NB4 (cell line): ENCODE results near the gene LGALS7B.

Experiments
- DNase-seq: peaks from one replicate; pipeline ENCODE4 v3.0.0; 2010; ENCODE audit warnings: low read depth
- H3K4me3 ChIP-seq: one replicate; pipeline ENCODE4 v1.5.1; 2011; ENCODE audit warnings: mild to moderate bottlenecking, low read depth, low read length, moderate library complexity
- CTCF ChIP-seq: IDR thresholded peaks from one replicate; pipeline ENCODE4 v1.5.1; 2012; ENCODE audit warnings: low read depth, low read length
- MYC ChIP-seq: IDR thresholded peaks from 2 replicates; pipeline ENCODE4 v1.6.1; 2011; ENCODE audit warnings: low read depth, low read length
- POLR2A ChIP-seq: IDR thresholded peaks from 2 replicates; pipeline ENCODE4 v1.6.1; 2011; ENCODE audit warnings: mild to moderate bottlenecking; ENCODE audit not compliant: insufficient read length; ENCODE audit errors: extremely low read depth
- TF ChIP-seq, protein P1 (sequence below): IDR thresholded peaks from 2 replicates; pipeline ENCODE4 v1.6.1; 2011; ENCODE audit warnings: low read depth, low read length

The LGALS7B gene

GRCh38 chr19:38788478-38789243 lies at the start of gene LGALS7B:
LGALS7B (plus strand) TSS chr19:38789200; CDS start chr19:38789227, 27 bp downstream.
- no peak for DNase-seq
- H3K4me3 ChIP-seq: no peak within 1 kb of the TSS
- TF ChIP-seq MYC (no peak), CTCF (no peak), POLR2A (no peak)
- TF ChIP-seq, protein P1, sequence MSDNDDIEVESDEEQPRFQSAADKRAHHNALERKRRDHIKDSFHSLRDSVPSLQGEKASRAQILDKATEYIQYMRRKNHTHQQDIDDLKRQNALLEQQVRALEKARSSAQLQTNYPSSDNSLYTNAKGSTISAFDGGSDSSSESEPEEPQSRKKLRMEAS: no peak

DNA sequence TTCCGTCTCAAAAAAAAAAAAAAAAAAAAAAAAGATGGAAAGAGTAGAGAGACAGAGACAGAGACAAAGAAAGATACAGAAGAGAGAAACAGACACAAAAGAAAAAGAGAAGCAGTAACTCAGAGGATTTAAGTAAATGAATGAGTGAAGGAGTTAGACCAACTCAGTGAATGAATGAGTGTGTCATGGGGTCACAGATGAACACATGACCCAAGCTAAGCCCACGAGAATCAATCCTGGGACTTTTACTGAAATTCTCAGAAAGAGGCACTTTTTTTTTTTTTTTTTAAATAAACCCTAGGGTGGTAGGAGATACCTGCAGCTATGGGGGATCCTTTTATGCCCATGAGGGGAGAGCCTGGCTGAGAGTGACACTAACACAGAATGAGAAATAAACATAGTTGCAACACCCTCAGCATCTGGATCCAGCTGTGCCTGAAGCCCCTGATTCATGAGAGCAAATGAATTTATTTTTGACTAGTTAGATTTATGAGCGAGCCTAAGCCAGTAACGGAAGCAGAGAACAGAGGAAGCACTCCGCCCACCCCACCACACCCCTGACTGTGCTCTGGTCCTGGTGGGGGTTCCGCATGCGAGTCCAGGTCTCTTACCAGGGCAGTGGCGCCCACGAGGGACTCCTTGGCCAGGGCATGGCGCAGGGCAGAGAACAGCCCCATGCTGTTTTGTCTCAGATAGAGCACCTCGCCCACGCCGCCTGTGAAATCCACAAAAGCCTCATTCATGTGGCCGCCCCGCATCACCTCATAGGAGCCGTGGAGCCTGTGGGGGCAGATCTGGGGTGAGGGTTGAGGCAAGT lies 49.4 kb upstream of the LGALS7B start:
- peak; percentile 6 for DNase-seq

DNA sequence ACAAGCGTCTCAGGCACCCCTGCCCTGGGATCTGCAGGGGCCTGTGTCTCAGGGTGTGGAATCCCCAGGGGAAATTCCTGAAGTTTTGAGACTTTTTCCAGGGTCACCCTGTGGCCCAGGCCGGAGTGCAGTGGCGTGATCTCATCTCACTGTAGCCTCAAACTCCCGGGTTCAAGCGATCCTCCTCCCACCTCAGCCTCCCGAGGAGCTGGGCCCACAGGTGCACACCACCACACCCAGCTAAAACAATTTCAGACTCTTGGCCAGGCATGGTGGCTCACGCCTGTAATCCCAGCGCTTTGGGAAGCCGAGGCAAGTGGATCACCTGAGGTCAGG lies 48.8 kb upstream of the LGALS7B start:
- peak; percentile 0 for DNase-seq
- TF ChIP-seq MYC (no peak), POLR2A (no peak), CTCF (no peak)
- TF ChIP-seq, protein P1: no peak
- no peak overlapping the region for H3K4me3 ChIP-seq

More for the DNA sequence above, 49.4 kb upstream of the LGALS7B start:
- TF ChIP-seq, protein P1: no peak
- TF ChIP-seq MYC: no peak
- TF ChIP-seq POLR2A: no peak
- no peak for TF ChIP-seq CTCF
- H3K4me3 ChIP-seq: no peak overlapping the region

GRCh38 chr19:38740932-38741331 lies 48.1 kb upstream of the LGALS7B start:
- no peak for DNase-seq
- TF ChIP-seq CTCF (no peak), MYC (no peak), POLR2A (no peak)
- TF ChIP-seq, protein P1: no peak
- H3K4me3 ChIP-seq: no peak overlapping the region

- TF ChIP-seq POLR2A (no peak), CTCF (no peak), MYC (no peak)
- TF ChIP-seq, protein P1: no peak
- no peak overlapping the region for H3K4me3 ChIP-seq
- no peak for DNase-seq
These were observed 47.3 kb upstream of the LGALS7B start for GRCh38 chr19:38741670-38742069.
